IMR-90 (cell line): Measurements from ENCODE around the gene ABHD5. TPM values are rescaled to one million over a fixed set of nuclear protein-coding genes. Genes with fewer than 3 reads are reported as not detected.

Source experiments
- ATAC-seq: fragments of 200-7000 bp; cut with Tn5 transposase; 2 replicates; pipeline ENCODE4 v1.9.1; 2020; ENCODE audit warnings: low read depth, mild to moderate bottlenecking, moderate library complexity
- BruUV-seq: library from RNA; stranded (reverse); fragments of 400-500 nt; replicated peaks from 2 replicates; lab custom pipeline; 2021; lab: Mats Ljungman, UMichigan
- CTCF ChIA-PET: fragments of 300-600 bp; formaldehyde crosslinking; extraction: SDS; loops from one replicate; lab custom pipeline; 2021; ENCODE audit warnings: antibody characterized with exemption; lab: Yijun Ruan, JAX
- POLR2A ChIA-PET: fragments of 300-600 bp; sonication (Branson Sonifier 250); formaldehyde crosslinking; loops from one replicate; lab custom pipeline; 2022; ENCODE audit warnings: antibody characterized with exemption; ENCODE audit not compliant: unreplicated experiment; lab: Charles Lee
- DNase-seq: peaks from one replicate; pipeline ENCODE4 v3.0.0; 2013
- H2AFZ ChIP-seq: replicated peaks from 2 replicates; pipeline ENCODE3; 2013; ENCODE audit warnings: low read length, mild to moderate bottlenecking; ENCODE audit not compliant: poor library complexity
- H2AK5ac ChIP-seq: 2 replicates; pipeline ENCODE4 v1.6.1; 2013; ENCODE audit warnings: low read depth, low read length, inconsistent platforms
- H2AK9ac ChIP-seq: replicated peaks from 2 replicates; pipeline ENCODE3; 2013; ENCODE audit warnings: mild to moderate bottlenecking, low read depth, low read length, moderate library complexity; ENCODE audit not compliant: poor library complexity
- H2BK120ac ChIP-seq: 2 replicates; pipeline ENCODE4 v1.6.1; 2013; ENCODE audit warnings: low read depth, low read length, inconsistent platforms
- H2BK15ac ChIP-seq: 3 replicates; pipeline ENCODE4 v1.6.1; 2013; ENCODE audit warnings: low read depth, low read length, inconsistent platforms
- H2BK20ac ChIP-seq: 2 replicates; pipeline ENCODE4 v1.6.1; 2013; ENCODE audit warnings: low read depth, mild to moderate bottlenecking, inconsistent platforms, low read length, moderate library complexity
- H2BK5ac ChIP-seq: 2 replicates; pipeline ENCODE4 v1.6.1; 2013; ENCODE audit warnings: mild to moderate bottlenecking, low read depth, low read length, inconsistent platforms; ENCODE audit not compliant: poor library complexity, severe bottlenecking
- H3K14ac ChIP-seq: replicated peaks from 2 replicates; pipeline ENCODE4 v1.6.1; 2013; ENCODE audit warnings: low read depth, low read length, inconsistent platforms
- H3K18ac ChIP-seq: 2 replicates; pipeline ENCODE4 v1.6.1; 2013; ENCODE audit warnings: low read depth, low read length, control low read depth
- H3K23ac ChIP-seq: 2 replicates; pipeline ENCODE4 v1.6.1; 2013; ENCODE audit warnings: low read depth, low read length, inconsistent platforms
- H3K27ac ChIP-seq: 2 replicates; pipeline ENCODE4 v1.5.1; 2013; ENCODE audit warnings: mild to moderate bottlenecking, control low read depth, low read length; ENCODE audit not compliant: insufficient read depth
- H3K27me3 ChIP-seq: 2 replicates; pipeline ENCODE4 v1.6.1; 2013; ENCODE audit warnings: low read length; ENCODE audit not compliant: control insufficient read depth, insufficient read depth
- H3K36me3 ChIP-seq: 2 replicates; pipeline ENCODE4 v1.6.1; 2013; ENCODE audit warnings: low read length, mixed read lengths; ENCODE audit not compliant: control insufficient read depth, insufficient read depth
- H3K4ac ChIP-seq: 2 replicates; pipeline ENCODE4 v1.6.1; 2013; ENCODE audit warnings: low read depth, low read length, inconsistent platforms
- H3K4me1 ChIP-seq: 2 replicates; pipeline ENCODE4 v1.6.1; 2013; ENCODE audit warnings: low read length, mixed read lengths; ENCODE audit not compliant: control insufficient read depth, insufficient read depth
- H3K4me2 ChIP-seq: 2 replicates; pipeline ENCODE4 v1.6.1; 2013; ENCODE audit warnings: low read depth, mild to moderate bottlenecking, control low read depth, low read length, moderate library complexity
- H3K4me3 ChIP-seq: 2 replicates; pipeline ENCODE4 v1.5.1; 2013; ENCODE audit warnings: low read depth, mild to moderate bottlenecking, control low read depth, low read length, moderate library complexity; ENCODE audit not compliant: insufficient read depth
- H3K56ac ChIP-seq: 2 replicates; pipeline ENCODE4 v1.6.1; 2013; ENCODE audit warnings: low read length, inconsistent platforms; ENCODE audit not compliant: insufficient read depth; ENCODE audit errors: extremely low read depth
- H3K79me1 ChIP-seq, 2 experiments: 2 replicates each; pipeline ENCODE4 v1.6.1; 2013; ENCODE audit warnings: low read length in 2 of 2, inconsistent platforms in 1 of 2, low read depth in 1 of 2
- H3K9ac ChIP-seq: 2 replicates; pipeline ENCODE4 v1.6.1; 2013; ENCODE audit warnings: low read depth, low read length, control low read depth
- H3K9me1 ChIP-seq: 2 replicates; pipeline ENCODE4 v1.6.1; 2013; ENCODE audit warnings: low read length, inconsistent platforms; ENCODE audit not compliant: insufficient read depth
- H3K9me3 ChIP-seq: 2 replicates; pipeline ENCODE4 v1.6.1; 2013; ENCODE audit warnings: low read length; ENCODE audit not compliant: control insufficient read depth, insufficient read depth
- H4K20me1 ChIP-seq: 2 replicates; pipeline ENCODE4 v1.6.1; 2013; ENCODE audit warnings: low read length, inconsistent platforms; ENCODE audit not compliant: insufficient read depth
- H4K5ac ChIP-seq: 2 replicates; pipeline ENCODE4 v1.6.1; 2013; ENCODE audit warnings: mild to moderate bottlenecking, low read depth, low read length, control low read depth
- H4K8ac ChIP-seq, 2 experiments: 2 replicates each; pipeline ENCODE4 v1.6.1; 2013; ENCODE audit warnings: low read depth in 2 of 2, low read length in 2 of 2, control low read depth in 1 of 2, inconsistent platforms in 1 of 2
- H4K91ac ChIP-seq: 2 replicates; pipeline ENCODE4 v1.6.1; 2013; ENCODE audit warnings: low read depth, low read length, inconsistent platforms; ENCODE audit not compliant: insufficient read depth
- BHLHE40 ChIP-seq: fragments of 150-350 bp; IDR thresholded peaks from 2 replicates; pipeline ENCODE4 v1.6.1; 2016; ENCODE audit warnings: mild to moderate bottlenecking, low read depth, low read length
- CEBPB ChIP-seq: IDR thresholded peaks from 2 replicates; pipeline ENCODE4 v1.6.1; 2012; ENCODE audit warnings: low read depth, low read length, improper control_type of control experiment
- CHD1 ChIP-seq: IDR thresholded peaks from 2 replicates; pipeline ENCODE4 v1.6.1; 2012; ENCODE audit warnings: low read depth, low read length, improper control_type of control experiment
- CTCF ChIP-seq: conservative IDR thresholded peaks from 2 replicates; pipeline ENCODE4 v1.5.1; 2012; ENCODE audit warnings: mild to moderate bottlenecking, low read depth, low read length, improper control_type of control experiment
- ELK1 ChIP-seq: fragments of 150-350 bp; IDR thresholded peaks from 2 replicates; pipeline ENCODE4 v1.6.1; 2016; ENCODE audit warnings: low read depth, mild to moderate bottlenecking, low read length, moderate library complexity, borderline replicate concordance
- FOS ChIP-seq: fragments of 150-350 bp; IDR thresholded peaks from 2 replicates; pipeline ENCODE4 v1.6.1; 2016; ENCODE audit warnings: low read depth, low read length
- MAZ ChIP-seq: IDR thresholded peaks from 2 replicates; pipeline ENCODE4 v1.6.1; 2012; ENCODE audit warnings: low read depth, mild to moderate bottlenecking, low read length, improper control_type of control experiment, moderate library complexity, borderline replicate concordance
- MXI1 ChIP-seq: IDR thresholded peaks from 2 replicates; pipeline ENCODE4 v1.6.1; 2012; ENCODE audit warnings: low read depth, mild to moderate bottlenecking, low read length, moderate library complexity, borderline replicate concordance
- NFE2L2 ChIP-seq: fragments of 150-350 bp; IDR thresholded peaks from 2 replicates; pipeline ENCODE4 v1.6.1; 2016; ENCODE audit warnings: low read depth, mild to moderate bottlenecking, low read length
- RAD21 ChIP-seq: IDR thresholded peaks from 2 replicates; pipeline ENCODE4 v1.6.1; 2012; ENCODE audit warnings: low read length, improper control_type of control experiment
- RCOR1 ChIP-seq: IDR thresholded peaks from 2 replicates; pipeline ENCODE4 v1.6.1; 2012; ENCODE audit warnings: mild to moderate bottlenecking, low read length, improper control_type of control experiment; ENCODE audit not compliant: insufficient replicate concordance
- RFX5 ChIP-seq: IDR thresholded peaks from 2 replicates; pipeline ENCODE4 v1.8.0; 2012; ENCODE audit warnings: low read depth, mild to moderate bottlenecking, low read length, moderate library complexity
- SMC3 ChIP-seq: fragments of 150-350 bp; IDR thresholded peaks from 2 replicates; pipeline ENCODE4 v1.6.1; 2016; ENCODE audit warnings: low read depth, mild to moderate bottlenecking, antibody characterized with exemption, low read length, moderate library complexity
- USF2 ChIP-seq: fragments of 150-350 bp; IDR thresholded peaks from 2 replicates; pipeline ENCODE4 v1.6.1; 2017; ENCODE audit warnings: mild to moderate bottlenecking, antibody characterized with exemption, low read length, low read depth
- WGBS, 2 experiments: methylation state at CpG; one replicate each; pipeline versions ENCODE4 v1.1.5 to v1.1.7; 2013; ENCODE audit warnings: missing lambda C conversion rate in 2 of 2; ENCODE audit not compliant: insufficient read length in 1 of 2; ENCODE audit errors: extremely low coverage in 2 of 2; 5-methylcytosine and 5-hydroxymethylcytosine counted together
- dilution Hi-C: fragments of 300-500 bp; cut with HindIII; formaldehyde crosslinking; loops from one replicate; pipeline ENCODE4 v1.14.3; 2018; ENCODE audit warnings: low sequenced_read_pairs; ENCODE audit not compliant: unreplicated experiment
- in situ Hi-C: fragments of 300-500 bp; cut with MboI; formaldehyde crosslinking; loops from 3 replicates; pipeline ENCODE4 v1.14.3; 2019; ENCODE audit warnings: low sequenced_read_pairs, inconsistent platforms, mixed read lengths
- intact Hi-C: fragments of 100-400 bp; cut with micrococcal nuclease; formaldehyde crosslinking; loops from 2 replicates; pipeline ENCODE4 v1.10.0; 2022
- polyA plus RNA-seq, 3 experiments: library from polyadenylated mRNA; depleted of rRNA; stranded (reverse); fragments of >200 nt; gene quantifications; 2 replicates each; pipeline ENCODE4 v1.2.3, GENCODE V29; 2012; ENCODE audit warnings: low replicate concordance in 1 of 3
- total RNA-seq: library from RNA; depleted of rRNA; stranded (reverse); fragments of >200 nt; gene quantifications from 2 replicates; pipeline ENCODE4 v1.2.3, GENCODE V29; 2012

The ABHD5 gene
- total and polyA plus RNA-seq, 2 of the 4 experiments (the other 2 are of a cell fraction) = 15.8 to 33.2 TPM

GRCh38 chr3:43644443-43644842, 46.3 kb upstream of the ABHD5 start:
- H3K23ac ChIP-seq = no peak overlapping the region
- no peak overlapping the region for H4K5ac ChIP-seq
- ChIA-PET CTCF (no interaction called here), POLR2A (no interaction called here)
- ATAC-seq (no peak), DNase-seq (no peak)
- BruUV-seq = no TSS peak
- H4K8ac ChIP-seq = no peak overlapping the region
- no peak overlapping the region for H3K18ac ChIP-seq
- no peak overlapping the region for H3K9ac ChIP-seq
- no peak overlapping the region for H3K56ac ChIP-seq
- H2AK5ac ChIP-seq = 0 out of 2 replicates have a peak overlapping the region, but pooled peaks have one; percentile 62
- no peak overlapping the region for H3K14ac ChIP-seq
- dilution Hi-C loops (no loop called here), intact Hi-C loops (no loop called here), in situ Hi-C loops (no loop called here)
- no peak overlapping the region for H2BK5ac ChIP-seq
- H3K9me3 ChIP-seq = no peaks in the 10 kb centered on the region
- no peak overlapping the region for H3K4me2 ChIP-seq
- no CpG with 5 or more reads among the region's 2 CpGs for WGBS, 2 experiments
- no peak for TF ChIP-seq SMC3
- TF ChIP-seq ELK1 = no peak
- no peak for TF ChIP-seq BHLHE40
- no peak for TF ChIP-seq CEBPB
- no peak for TF ChIP-seq USF2
- no peak for TF ChIP-seq RFX5
- TF ChIP-seq FOS = no peak
- TF ChIP-seq NFE2L2 = no peak
- no peak for TF ChIP-seq RAD21
- no peak for TF ChIP-seq MXI1
- no peak for TF ChIP-seq CHD1
- TF ChIP-seq RCOR1 = no peak
- no peak for TF ChIP-seq MAZ
- TF ChIP-seq CTCF = no peak
- peaks cover 8% of the 10 kb centered on the region for H3K4me1 ChIP-seq
- no peak overlapping the region for H2AK9ac ChIP-seq
- H3K9me1 ChIP-seq = peaks cover 3% of the 10 kb centered on the region
- H3K27ac ChIP-seq = no peak overlapping the region
- no peak overlapping the region for H2AFZ ChIP-seq
- H2BK20ac ChIP-seq = no peak overlapping the region; the same call in 1 of the 2 replicates
- peak overlapping the region; percentile 23; the same call in 1 of the 3 replicates for H2BK15ac ChIP-seq
- no peak overlapping the region for H3K4me3 ChIP-seq
- no peaks in the 10 kb centered on the region for H4K20me1 ChIP-seq
- H3K79me1 ChIP-seq = no peaks in the 10 kb centered on the region
- 0 out of 2 replicates have a peak overlapping the region, but pooled peaks have one; percentile 4 for H4K91ac ChIP-seq
- H3K36me3 ChIP-seq = no peaks in the 10 kb centered on the region
- H3K4ac ChIP-seq = no peak overlapping the region
- no peak overlapping the region for H2BK120ac ChIP-seq
- H3K27me3 ChIP-seq = no peaks in the 10 kb centered on the region
